GM19395 (cell line): Measurements from ENCODE around the gene TBX21.
A peak's percentile ranks its signal among the peaks of the same experiment; 100 is the strongest.

Source experiments
- ATAC-seq: cut with Tn5 transposase; IDR thresholded peaks from one replicate; pipeline ENCODE4 v1.9.1; 2021; ENCODE audit warnings: mild to moderate bottlenecking, moderate library complexity; ENCODE audit not compliant: unreplicated experiment

TBX21 gene

DNA sequence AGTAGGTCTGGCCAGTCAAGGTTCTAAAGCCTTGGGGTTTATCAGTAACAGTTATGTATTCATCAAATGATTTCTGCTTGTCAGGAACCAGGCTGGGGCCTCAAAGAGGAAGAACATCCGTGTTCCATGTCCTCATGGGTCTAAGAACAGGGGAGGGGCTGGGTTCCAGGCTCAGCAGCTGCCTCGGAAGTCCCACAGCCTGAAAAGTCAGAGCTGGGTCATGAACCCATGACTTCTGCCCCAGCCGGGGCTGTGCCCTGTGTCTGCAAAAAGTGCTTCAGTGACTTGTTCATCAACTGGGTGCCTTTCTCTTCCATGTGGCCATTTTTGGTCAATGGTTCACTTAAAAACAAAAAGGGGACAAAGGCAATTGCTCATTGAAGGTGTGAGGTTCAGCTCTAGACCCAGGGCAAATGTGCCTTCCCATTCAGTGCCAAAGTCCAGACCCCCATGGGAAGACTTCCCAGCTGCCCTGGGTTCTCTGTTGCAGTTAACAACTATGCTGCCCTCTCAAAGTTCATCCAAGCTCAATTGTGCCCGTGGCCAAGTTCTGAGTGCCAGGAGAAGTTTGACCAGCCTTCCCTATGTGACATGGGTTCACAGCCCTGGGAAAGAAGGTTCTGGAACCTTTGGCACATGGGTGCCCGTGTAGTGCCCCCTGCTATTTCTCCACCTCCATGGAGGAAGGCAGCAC lies 20.6 kb upstream of the TBX21 start:
- ATAC-seq, result no peak

DNA sequence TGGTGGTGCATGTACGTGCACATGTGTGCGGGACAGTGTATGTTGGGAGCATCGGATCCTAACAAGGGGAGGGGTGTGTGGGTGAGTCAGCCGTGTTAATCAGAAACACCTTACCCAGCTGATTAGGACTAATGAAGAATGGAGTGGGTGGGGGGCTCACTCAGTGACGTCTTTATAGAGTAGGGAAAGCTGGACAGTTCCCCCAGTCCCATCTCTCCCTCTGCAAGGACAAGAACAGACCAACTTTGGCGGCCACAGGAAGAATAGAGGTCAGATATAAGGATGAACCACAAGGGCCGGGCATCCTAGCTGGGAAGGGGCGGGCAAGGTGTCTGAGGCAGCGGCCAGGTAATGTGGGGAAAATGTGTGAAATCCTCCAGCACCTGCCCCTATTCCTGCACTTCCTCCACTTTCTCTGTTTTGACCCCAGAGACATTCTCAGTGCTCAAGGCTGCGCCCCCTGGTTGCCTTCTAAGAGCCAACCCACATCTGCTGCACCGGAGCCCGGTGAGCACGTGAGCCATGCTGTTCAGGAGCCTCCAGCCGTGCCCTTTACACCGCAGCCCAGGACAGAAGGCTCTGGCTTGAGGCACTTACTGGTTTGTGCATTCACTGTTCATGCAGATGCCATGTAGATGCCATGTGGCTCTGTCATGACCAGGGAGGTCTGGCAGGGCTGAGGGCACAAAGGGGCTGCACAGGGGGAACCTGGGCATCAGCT lies 18.9 kb upstream of the TBX21 start:
- ATAC-seq, result no peak

DNA sequence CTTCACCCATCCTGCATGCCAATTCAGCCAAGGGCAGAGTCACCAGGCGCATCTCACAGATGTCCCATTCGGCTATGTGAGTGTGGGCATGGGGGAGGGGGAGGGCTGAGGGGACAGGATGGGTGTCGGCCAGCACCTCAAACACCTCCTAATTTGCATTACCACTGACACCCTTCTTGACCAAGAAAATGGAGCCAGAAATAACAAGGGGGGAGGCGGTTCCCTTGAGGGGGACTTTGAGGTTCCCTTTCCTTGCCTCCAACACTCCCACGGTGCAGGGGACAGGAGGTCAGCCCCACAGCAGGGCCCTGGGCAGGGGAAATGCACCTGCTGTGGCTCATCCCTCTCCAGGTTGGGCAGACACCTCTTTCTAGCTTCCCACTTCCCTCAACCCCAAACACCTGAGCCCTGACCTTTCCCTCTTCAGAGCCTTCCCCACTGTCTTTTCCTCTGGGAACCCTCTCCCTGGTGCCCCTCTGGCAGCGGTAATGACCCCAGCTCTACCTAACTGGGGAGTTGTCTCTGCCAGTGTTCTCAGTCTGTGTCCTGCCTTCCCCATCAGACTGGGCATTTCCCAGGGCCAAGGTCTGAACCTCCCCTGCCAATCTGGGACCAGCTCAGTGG lies 18.2 kb upstream of the TBX21 start:
- no peak for ATAC-seq

DNA sequence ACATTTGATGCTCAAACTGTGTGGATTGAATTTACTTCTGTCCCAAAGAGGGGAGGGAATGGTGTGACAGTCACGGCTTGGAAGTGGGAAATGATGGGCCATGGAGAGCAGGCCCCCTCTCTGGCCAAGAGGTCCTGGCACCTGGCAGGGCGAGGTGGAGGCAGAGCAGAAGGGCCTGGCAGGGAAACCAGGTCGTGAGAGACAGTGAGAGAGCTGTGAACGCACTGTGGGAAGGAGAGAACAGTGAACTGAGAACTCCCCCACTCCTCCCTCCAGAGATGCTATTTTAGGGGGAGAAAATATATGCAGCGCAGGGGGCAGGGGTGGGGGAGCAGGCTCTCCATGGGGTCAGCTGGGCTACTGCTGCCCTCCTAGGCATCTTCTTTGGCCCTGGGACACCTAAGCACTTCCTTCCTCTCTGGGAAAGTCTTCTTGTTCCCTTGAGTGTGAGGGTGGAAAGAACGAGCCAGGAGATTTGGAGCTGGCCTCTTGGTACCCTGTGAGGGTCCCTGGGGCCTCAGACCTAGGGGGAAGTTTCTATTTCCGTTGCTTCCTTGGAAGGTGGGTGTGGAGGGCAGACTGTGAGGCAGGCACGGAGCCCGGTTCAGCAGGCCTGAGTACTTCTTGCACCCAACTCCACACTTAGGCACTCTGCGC lies 17.2 kb upstream of the TBX21 start:
- no peak for ATAC-seq

DNA sequence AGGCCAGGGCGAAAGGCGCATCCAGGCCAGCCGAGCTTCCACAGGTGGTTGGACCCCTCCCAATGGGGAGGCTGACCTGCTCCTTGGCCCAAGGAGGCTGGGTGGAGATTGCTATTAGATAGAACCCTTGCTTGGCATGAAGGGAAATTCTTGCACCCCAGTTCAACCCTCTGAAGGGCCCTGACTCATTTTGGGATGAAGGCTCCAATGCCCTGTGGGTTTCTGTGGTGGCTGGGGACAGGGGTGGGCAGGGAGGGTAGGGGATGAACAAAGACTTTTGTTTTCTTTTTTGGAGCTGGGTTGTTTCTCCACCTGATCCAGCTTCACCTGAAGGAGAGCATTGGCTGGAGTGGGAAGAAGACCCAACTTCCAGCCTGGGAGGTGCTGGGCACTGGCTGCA lies 16.7 kb upstream of the TBX21 start:
- no peak for ATAC-seq

DNA sequence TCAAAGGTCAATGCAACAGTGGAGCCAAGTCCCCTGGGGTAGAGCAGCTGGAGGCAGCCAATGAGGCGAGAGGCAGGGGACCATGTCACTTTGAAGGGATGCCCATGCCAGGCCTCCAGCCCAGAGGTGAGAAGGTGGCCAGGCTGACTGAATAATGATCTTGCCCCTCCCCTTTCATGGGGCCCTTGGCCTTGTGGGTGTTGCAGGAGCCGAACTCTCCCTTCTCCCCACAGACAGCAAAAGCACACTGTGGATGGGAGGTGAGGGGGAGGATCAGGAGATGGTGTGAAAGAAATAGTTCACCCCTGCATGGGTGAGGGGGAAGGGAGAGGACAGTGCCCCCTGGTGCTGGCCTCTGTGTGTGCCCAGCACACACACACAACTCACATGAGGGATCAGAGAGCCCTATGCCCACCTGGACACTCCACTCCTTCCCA lies 15.8 kb upstream of the TBX21 start:
- no peak for ATAC-seq

DNA sequence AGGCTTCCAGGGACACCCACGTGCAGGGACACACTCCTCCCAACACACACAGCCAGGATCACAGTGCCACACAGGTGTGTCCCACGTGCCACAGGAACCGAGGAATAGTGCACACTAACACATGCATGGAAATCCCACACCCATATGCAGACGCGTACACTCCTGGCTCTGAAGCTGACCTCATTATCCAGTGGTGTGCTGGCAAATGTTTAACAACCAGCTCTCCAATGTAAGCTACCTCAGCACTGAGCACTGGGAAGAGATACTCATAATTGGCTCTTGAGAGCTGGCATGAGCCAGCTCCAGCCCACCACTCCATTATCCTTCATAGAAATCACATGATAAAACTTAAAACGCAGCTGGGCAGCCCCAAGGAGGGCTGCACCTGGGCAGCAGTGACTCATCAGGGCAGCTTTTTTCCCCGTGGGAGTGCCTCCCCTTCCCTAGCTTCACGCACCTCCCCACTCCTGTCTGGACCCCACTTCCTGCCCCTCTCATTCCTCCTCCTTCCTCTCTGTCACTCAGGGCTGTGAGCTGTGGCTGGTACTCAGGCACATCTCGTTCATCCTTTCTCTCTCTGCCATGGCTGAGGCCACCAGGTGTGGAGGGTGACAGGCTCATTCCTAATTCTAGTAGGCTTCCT lies 14.9 kb upstream of the TBX21 start:
- no peak for ATAC-seq

DNA sequence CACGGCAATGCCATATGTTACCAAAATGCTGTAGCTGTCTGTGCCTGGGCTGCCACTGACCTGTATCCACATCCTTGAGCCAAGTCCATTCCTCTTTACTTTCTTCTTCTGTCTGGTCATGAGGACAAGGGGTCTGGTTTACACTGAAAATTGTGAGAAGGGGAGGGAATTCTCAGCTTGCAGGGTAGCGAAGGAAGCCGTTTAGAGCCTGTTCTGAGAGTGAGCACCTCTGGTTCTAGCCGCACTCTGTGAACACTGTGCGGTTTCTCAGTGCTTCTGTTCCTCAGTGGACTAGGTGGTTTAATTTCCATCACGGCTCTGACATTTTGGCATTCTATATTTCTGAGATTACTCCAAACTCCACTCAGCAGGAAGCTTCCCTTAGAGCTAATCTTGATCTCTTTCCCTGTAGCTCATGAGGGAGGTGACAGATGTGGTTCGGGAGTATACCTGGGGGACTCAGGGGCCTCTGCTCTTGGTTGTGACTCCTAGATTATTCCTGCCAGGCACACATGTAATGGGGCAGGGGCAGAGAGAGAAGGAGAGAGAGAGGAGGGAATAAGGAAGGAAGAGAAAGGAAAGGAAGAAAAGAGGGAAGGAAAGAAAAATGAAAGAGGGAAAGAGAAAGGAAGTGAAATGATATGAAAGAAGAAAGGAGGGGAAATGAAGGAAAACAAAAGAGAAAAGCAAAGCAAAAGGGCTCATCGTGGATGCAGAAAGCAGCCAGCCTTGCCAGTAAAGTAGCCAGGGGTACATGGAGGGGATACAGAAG lies 14.2 kb upstream of the TBX21 start:
- no peak for ATAC-seq

DNA sequence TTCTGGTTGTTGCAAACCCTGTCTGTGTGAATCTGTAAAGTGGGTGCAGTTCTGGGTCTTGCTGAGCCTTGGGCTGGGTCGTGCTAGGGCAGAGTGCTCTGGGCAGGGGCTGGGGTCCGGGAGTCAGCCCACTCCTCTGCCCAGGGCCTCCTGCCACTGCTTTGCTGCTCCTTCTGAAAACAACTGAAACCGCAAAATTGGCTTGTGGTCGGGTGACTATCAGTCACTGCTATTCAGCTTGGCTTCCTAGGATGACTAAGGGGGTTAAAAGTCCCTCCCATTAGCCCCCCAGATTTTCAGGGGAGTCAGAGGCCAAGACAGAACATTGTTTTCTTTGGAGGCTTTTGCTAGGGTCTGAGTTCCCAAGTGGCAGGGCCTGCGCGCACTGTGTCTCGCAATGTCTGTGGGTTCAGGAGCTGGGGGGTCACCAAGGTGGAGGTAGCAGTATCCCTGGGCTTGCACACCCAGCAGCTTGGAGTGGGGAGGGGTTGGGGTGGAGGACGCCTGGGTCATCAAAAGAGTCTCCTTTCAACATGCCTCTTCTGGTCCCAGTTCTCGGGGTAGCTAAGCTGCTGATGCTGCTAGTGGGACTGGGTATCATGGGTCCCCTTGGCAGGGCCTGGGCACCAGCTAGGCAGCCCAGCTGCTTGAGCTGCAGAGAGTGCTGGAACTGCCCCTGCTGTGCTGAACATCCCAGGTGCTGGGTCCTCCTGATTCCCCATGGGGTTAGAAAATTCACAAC lies 13.5 kb upstream of the TBX21 start:
- ATAC-seq, result peak; percentile 40

DNA sequence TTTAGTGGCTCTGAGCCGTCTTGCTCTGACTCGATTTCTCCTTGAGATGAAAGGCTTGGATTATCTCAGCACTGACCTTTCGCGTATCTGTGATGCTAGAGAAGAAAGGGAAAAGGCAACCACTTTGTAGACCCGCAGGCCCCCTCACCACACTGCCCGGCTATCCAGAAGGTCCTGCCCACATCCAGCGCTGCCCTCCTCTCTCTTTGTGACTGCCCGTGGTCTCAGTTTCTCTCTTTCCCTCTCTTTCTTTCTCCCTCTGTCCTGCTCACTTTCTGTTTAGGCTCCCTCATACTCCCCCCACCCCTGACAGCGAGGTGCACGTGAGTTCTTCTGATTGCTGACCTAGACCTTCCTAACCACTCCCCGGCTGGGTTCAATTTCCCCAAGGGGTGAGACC lies 12.8 kb upstream of the TBX21 start:
- no peak for ATAC-seq

DNA sequence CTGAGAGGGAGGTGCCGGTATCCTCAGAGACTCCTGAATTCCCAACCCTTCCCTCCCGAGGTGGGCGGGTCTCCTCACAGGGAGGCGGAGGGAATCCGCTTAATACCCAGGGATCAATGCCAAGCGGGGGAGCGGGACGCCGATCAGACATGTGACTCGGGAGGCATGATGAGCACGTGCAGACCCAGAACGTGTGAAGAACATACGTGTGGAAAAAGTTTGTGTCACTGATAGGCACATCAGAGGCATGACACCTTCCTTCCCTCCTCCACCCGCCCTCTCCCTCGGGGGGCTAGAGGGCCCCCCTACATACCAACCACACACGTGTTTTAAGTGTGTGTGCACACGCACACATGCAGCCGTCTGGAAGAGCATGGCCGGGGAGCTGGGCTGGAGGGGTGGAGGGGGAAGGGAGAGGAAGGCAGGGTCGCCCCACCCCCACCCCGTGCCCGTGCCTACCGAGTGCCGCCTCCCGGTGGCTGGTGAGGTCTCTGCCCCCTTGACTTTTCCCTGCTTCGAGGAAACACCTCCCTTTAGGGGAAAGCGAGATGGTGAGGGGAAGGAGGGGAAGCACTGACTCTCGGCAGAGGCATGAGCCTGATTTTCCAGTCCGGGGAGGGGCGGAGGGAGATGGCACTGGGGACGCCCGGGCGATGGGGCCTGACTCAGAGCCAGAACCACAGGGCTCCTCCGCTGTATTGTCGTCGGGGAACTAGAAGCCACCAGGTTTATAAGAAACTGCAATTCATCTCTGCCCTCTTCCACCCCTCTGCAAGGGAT lies 12.1 kb upstream of the TBX21 start:
- ATAC-seq, result no peak

DNA sequence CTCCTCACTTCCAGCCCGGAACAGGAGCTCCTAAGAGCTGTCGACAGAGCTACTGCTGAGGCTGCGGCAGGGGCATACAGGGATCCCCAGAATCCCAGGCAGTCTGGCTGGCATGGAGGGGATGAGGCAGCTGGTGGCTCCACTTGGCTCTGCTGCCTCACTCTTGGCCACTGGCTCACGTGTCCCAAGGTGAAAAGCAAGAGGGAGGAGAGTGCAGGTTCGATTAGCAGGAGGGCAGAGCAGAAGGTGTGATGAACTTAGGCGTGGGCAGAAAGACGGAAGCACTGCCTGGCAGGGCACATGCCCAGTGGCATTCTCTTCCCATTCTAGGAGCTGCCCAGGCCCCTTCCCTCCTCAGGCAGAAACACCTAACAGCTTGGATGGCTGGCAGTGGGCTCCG lies 11.3 kb upstream of the TBX21 start:
- ATAC-seq, result no peak

DNA sequence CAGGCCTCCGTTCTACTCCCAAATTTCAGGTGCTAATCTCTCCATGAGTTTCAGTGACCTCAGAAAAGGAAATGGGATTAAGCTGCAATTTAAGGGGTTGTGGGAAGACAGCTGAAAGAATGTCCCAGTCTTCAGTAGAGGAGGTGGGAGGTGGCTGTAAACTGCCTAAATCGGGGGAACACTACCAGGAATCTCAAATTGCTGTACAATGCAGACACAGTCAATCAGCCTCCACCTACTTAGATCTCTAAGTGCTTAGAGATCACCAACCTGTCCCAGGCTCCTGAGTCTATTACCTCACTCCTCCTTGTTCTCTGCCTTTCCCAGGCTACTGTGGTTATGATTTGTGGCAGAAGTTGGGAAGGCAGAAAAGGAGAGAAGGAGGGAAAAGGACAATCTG lies 8.3 kb upstream of the TBX21 start:
- no peak for ATAC-seq

DNA sequence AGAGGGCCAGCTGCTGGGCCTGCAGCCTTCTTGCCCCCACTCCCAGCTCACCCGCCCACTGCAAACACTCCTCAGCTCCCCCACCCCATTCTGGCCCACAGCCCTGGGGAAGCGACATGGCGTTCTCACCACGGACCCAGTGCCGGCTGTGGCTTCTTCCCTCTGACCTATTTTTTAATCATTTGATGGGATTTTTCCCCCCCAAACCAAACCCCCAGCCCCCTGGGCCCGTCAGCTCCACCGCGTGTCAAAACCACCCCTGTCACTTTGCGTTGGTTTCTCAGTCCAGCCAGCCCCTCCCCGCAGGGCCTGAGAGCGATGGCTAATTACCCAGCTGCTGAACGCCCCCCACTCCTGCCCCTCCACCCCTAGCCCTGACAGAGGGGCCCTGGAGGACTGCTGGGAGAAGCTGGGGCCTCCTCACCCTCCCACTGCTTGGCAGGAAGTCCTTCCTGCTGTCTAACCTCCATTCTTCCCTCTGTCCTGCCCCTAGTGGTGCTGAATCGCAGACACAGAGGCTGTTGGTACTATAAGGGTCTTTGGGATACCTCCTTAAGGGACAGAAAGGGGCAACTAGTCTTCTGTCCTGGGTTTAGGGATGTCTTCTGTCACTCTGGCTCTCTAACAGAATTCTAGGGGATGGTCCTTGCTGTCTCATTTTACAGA lies 7.5 kb upstream of the TBX21 start:
- no peak for ATAC-seq

DNA sequence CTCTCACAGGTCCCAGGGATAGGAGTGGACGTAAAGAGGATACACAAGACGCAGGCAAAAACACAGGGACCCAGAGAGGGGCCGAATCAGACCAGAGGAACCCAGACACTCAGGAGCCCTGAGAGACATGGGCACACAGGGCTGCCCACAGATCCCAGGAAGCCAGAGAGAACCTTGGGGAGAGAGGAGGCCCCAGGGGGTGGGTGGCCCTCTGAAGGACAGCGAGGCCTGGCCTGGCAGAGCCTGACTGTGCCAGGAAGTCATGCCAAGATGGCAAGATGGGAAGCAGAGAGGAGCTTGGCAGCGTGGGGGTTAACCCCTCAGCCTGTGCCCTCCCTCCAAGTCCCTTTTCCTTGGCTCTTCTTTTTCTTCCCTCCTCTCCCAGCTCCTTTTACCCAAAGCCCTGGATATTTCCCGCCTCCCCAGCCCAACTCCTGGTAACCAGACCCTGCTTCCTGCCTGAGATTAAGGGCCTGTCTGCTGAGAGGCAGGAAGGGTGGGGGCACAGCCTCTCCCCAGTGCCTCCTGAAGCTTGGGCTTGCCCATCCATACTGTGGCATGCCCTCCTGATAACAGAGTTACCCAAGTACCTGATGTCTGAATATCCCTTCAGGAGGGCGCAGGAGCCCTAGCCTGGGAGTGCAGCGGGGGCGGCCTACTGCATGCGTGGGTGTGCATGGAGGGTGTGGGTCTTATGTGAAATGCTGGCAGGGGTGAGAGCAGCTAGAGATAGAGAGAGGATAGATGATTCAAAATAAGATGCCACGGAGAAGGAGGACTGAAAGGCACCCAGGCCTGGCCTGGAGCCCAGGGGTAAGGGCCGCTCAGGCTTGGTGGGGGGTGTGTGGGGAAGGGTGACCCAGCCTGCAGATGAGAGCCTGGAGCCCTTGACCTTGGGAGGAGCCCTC lies 6.0 kb upstream of the TBX21 start:
- no peak for ATAC-seq

DNA sequence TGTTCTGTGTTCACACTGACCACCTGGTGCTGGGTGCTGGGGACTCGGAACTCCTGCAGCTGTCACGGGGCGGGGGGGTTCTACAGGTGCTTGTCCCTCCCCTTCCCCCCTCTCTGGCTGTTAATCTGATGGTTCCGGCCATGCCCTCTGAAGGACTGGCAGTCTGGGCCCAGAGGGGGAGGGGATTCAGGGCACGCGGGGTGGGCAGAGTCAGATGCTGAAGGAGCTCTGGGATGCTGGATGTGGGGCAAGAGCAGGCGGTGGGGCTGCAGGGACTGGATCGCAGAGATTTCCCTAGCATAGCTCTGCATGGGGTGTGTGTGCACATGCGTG lies 5.4 kb upstream of the TBX21 start:
- no peak for ATAC-seq

DNA sequence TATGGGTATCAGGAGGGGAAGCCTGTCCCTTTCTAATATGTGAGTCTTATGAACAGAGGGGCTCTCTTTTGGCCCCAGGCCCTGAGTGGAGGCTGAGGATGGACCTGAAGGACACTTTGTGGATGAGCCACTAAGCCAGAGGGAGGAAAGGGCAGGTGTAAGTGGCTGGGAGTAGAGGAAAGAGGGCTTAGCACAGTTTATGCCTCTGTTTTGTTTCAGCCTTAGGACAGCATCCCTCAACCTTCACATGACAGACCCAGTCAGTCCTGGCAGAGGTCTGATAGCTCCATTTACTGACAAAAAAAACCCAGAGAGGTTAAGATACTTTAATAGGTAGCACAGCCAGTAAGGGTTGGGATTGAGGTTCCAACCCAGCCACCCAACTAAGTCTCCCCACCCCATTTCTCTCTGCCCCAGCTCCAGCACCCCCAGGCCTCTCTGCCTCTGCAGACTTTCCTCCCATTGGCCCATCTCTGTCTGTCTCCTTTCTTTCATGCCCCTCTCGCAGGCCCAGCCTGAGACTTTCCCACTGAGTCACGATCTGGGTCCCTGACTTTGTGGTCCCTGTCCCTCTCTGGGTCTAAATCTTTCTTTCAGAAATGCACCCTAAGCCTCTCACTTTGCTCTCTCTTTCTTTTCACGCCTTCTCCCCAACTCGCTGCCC lies 4.7 kb upstream of the TBX21 start:
- ATAC-seq, result no peak
